Superior temporal gyrus (tissue), 1 donor: ENCODE results near the gene COBLL1.
"Not testable (repeated sequence)": the region's sequence is repeated elsewhere in the genome, so short reads cannot be mapped to it uniquely, and the experiment has no call there.

ENCODE experiments used
- DNase-seq: peaks from one replicate; pipeline ENCODE4 v3.0.0-alpha.2; 2016; ENCODE audit errors: extremely low spot score

COBLL1 gene

DNA sequence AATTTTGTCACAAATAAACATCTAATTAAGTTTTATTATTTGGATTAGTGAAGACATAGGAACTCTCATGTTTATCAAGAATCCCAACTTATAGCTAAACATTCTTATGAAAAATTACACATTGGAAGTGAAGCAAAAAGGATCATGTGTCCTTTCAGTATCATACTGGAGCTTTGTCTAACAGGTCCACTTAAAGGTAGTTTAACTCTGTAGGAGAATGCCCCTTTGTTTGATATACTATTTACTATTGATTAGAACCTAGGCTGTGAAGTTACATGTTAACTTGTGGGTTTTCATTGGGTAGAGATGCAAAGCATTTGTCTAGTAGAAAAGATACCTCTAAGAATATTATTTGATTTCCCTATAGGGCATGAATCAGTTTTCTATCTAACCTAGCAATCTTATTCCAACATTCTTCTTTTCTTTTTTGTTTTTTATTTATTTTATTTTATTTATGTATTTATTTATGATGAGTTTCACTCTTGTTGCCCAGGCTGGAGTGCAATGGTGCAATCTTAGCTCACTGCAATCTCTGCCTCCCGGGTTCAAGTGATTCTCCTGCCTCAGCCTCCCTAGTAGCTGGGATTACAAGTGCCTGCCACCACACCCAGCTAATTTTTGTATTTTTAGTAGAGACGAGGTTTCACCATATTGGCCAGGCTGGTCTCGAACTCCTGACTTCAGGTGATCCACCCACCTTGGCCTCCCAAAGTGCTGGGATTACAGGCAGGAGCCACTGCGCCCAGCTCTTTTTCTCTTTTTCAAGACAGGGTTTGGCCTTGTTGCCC lies 18.5 kb upstream of the COBLL1 start:
- DNase-seq: not testable (repeated sequence)

GRCh38 chr2:164859251-164859818 lies 17.7 kb upstream of the COBLL1 start:
- no peak for DNase-seq

DNA sequence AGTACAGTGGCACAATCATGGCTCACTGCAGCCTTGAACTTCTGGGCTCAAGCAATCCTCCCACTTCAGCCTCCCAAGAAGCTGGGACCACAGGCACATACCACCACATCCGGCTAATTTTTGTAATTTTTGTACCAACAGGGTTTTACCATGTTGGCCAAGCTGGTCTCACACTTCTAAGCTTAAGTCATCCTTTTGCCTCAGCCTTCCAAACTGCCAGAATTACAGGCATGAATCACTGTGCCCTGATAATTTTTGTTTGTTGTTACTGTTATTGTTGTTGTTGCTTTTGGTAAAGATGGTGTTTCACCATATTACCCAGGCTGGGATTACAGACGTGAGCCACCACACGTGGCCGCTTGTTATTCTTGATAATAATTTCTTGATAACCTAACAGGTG lies 10.5 kb upstream of the COBLL1 start:
- DNase-seq: no peak

- no peak for DNase-seq
These were observed 8.6 kb upstream of the COBLL1 start for GRCh38 chr2:164850235-164850634.

- no peak for DNase-seq
These were observed 7.9 kb upstream of the COBLL1 start for GRCh38 chr2:164849506-164849905.

DNA sequence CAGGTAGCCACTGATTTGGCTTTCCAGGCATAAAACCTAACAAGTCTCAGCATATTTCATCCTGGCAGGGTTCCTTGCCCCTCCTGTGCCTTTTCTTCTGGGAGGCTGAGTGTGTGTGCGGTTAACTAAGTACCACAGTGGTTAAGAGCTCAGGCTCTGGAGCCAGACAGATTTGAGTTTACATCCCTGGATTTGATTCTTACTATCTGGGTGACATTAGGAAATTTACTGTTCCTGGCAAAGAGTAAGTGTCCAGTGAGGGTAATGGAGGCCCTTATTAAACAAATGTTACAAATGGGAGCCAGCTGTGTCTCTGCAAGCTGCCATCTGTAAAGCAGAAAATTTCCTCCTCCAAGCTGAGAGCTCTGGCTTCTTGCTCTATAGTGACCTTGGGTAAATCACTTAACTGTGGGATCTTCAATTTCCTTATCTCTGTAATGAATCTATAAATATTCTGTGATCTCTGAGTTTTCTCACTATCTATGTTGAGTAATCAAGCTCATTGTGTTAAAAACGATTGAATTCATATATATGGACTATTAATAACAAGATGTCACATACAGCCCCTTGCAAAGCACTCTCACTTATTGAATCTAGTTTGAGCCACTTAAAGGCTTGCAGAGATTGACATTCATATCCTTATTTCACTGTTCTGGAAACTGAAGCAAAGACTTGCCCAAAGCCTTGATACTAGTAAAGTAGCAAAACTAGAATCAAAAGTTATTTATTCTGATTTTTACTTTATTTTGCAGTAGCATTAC lies 6.5 kb upstream of the COBLL1 start:
- DNase-seq: no peak

GRCh38 chr2:164847291-164847690 lies 5.7 kb upstream of the COBLL1 start:
- no peak for DNase-seq

DNA sequence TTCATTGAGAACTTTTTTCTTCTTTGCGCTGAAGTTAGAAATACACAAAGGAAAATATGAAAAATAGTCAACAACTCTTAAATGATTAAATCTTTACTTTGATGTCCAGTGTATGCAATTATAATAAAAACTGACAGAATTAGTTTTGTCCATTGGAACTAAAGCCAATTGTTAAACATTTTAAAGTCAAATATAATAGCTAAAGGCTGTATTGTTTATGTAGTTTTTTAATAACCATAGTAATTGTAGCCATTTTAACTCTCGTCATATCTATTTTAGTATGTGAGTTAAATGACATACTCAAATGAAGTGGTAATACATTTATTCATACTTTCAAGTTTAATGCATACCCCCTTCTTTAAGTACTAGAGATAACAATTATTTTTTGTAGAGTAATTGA lies 4.7 kb upstream of the COBLL1 start:
- no peak for DNase-seq

GRCh38 chr2:164843346-164843911 lies 1.8 kb upstream of the COBLL1 start:
- no peak for DNase-seq

DNA sequence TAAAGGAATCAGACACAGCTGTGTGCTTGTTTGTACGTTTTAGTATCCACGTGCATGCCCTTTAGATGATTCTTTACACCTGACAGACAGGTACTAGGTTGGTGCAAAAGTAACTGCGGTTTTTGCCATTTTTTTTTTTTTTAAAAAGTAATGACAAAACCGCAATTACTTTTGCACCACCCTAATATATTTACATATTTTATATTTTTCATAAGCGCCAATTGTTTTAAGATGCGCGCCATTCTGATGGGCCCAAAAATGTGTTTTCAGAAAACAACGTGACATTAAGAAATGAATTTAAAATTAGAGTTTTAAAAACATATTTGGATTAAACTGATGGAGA lies 972 bp upstream of the COBLL1 start:
- no peak for DNase-seq

DNA sequence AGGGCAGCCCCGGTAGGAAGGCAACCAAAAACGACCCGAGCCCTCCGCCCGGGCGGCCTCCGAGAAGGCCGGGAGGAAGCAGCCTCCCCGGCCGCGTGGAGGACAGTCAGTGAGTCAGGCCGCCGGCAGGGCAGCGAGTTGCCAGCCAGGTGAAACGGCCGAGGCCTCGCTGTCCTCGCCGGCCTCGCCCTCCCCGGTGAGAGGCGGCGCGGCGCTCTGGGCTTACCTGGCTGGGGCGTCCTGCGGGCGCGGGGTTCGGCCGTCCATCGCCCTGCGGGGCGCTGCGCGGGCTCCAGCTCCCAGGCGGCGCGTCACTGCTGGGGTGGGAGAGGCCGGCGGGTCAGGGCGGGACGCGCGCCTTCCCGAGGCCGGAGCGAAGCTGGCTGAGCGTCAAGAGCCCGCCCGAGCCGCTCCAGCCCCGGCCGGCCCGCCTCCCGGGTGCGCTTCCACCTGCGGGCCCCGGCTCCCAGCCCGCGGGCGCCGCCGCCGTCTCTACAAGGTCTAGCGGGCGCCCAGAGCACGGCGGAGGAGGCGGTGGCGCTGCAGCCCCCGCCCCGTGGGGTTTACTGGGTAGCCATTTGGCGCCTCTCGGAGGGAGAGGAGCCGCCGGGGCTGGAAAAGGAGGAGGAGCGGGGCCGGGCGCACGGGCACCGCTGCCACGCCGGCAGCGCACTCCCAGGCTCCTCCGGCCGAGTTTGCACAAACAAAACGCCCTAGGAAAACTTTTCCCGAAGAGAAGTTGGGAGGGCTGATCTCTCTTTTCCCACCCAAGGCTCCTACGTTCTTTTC lies 499 bp downstream of the COBLL1 start:
- DNase-seq: no peak

- DNase-seq: no peak
These were observed 1.1 kb downstream of the COBLL1 start for GRCh38 chr2:164840458-164840929.

DNA sequence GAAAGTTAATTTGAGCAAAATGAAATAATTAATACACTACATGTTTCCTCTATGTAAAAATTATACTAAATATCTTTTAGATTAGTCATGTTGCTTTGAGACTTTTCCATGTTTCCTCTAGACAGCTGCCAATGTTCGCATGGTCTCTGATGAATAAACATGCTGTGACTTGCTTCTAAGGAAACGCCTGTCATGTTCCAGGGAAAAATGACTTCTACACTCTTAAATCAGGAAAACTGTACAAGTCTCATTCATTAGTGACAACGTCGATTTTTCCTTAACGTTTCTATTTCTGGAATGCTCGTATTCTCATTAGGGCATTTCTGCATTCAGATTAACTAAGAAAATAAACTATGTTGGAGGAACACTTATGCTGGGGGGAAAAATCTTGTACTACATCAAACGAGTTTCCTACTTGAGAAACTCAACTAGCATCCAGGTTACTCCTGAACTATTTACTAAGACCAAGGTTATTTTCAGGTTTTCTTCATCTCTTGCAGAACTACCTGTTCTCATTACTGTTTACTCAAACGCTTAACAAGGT lies 1.6 kb downstream of the COBLL1 start:
- DNase-seq: no peak

DNA sequence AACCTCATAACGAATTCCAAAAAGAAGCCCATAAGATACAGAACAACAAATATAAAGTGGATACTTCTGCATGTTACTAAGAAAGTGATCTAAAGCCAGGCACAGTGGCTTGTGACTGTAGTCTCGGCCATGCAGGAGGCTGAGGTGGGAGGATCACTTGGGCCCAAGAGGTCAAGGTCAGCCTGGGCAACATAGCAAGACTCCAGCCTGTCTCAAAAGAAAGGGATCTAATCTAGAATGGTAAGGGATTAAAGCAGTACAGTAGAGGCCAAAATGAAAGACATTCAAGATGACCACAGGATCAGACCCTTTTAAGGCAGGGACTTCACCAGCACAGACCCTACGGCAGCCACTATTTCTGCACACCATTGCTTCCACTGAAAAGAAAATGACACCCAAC lies 3.8 kb downstream of the COBLL1 start:
- no peak for DNase-seq

DNA sequence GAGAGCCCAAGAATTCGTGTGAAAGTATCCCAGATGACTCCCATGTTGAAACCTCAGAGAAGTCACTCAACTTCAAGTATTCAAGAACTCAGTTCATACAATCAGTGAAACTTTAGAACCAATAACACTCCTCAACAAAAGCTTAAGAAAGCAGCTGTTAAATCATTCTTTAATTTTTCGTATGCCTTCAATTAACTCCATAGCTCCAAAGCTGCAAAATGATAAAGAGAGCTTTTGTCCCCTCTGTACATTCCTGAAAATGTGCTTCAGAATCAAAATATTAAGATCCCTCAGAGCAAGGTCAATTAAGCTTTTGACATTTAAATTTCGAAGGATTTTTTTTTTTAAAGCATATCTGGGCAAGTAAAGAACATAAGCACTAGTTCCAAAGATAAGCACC lies 4.7 kb downstream of the COBLL1 start:
- DNase-seq: no peak

- DNase-seq: no peak
These were observed 6.3 kb downstream of the COBLL1 start for GRCh38 chr2:164835302-164835701.

GRCh38 chr2:164831887-164832286 lies 9.7 kb downstream of the COBLL1 start:
- DNase-seq: no peak

DNA sequence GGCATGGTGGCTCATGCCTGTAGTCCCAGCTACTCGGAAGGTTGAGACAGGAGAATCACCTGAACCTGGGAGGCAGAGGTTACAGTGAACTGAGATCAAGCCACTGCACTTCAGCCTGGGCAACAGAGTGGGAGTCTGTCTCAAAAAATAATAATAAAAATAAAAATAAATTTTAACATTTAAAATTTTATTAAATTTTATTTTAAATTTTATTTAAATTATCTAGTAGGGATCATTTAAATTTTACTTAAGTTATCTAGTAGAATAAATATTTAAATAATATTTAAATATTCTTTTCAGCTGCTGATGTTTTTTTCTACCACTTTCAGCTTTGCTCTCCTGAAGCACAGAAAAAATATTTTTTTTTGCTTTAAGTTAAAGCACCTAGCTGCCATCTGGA lies 10.4 kb downstream of the COBLL1 start:
- DNase-seq: no peak

GRCh38 chr2:164826293-164827243 lies 15.1 kb downstream of the COBLL1 start:
- no peak for DNase-seq

- DNase-seq: no peak
These were observed 16.8 kb downstream of the COBLL1 start for GRCh38 chr2:164824872-164825271.
